HepG2 (cell line): ENCODE results near the gene SLC7A10. TPM values are rescaled to one million over a fixed set of nuclear protein-coding genes. Genes with fewer than 3 reads are reported as not detected.

ENCODE experiments used
- AHDC1 ChIP-seq: sonication (generic); formaldehyde crosslinking; IDR thresholded peaks from 2 replicates; pipeline ENCODE4 v1.5.1; 2020; ENCODE audit warnings: mild to moderate bottlenecking, missing genetic modification reagents, borderline replicate concordance
- ARID3A ChIP-seq: IDR thresholded peaks from 2 replicates; pipeline ENCODE4 v1.6.1; 2012; ENCODE audit warnings: low read depth, low read length, improper control_type of control experiment
- HOMEZ ChIP-seq: IDR thresholded peaks from 2 replicates; pipeline ENCODE4 v1.6.1; 2016; ENCODE audit warnings: low read depth
- JDP2 ChIP-seq: sonication (generic); formaldehyde crosslinking; IDR thresholded peaks from 2 replicates; pipeline ENCODE4 v1.8.1; 2022; ENCODE audit warnings: missing genetic modification reagents, borderline replicate concordance
- MTERF4 ChIP-seq: sonication (generic); formaldehyde crosslinking; IDR thresholded peaks from 2 replicates; pipeline ENCODE4 v1.8.0; 2023; ENCODE audit warnings: mild to moderate bottlenecking, missing genetic modification reagents
- NBN ChIP-seq: fragments of 450-650 bp; conservative IDR thresholded peaks from 2 replicates; pipeline ENCODE4 v1.6.1; 2017
- ZBTB46 ChIP-seq: sonication (generic); formaldehyde crosslinking; IDR thresholded peaks from 2 replicates; pipeline ENCODE4 v1.4.0; 2020; ENCODE audit warnings: mild to moderate bottlenecking, missing genetic modification reagents, borderline replicate concordance
- ZFP37 ChIP-seq: sonication (generic); formaldehyde crosslinking; IDR thresholded peaks from 2 replicates; pipeline ENCODE4 v1.4.0; 2020; ENCODE audit warnings: missing genetic modification reagents, borderline replicate concordance
- ZMYM3 ChIP-seq: sonication (generic); formaldehyde crosslinking; IDR thresholded peaks from 2 replicates; pipeline ENCODE4 v1.5.1; 2020; ENCODE audit warnings: mild to moderate bottlenecking, missing genetic modification reagents
- ZSCAN12 ChIP-seq: sonication (generic); formaldehyde crosslinking; IDR thresholded peaks from 2 replicates; pipeline ENCODE4 v1.9.0; 2021; ENCODE audit warnings: mild to moderate bottlenecking, missing genetic modification reagents
- ZSCAN25 ChIP-seq: sonication (generic); formaldehyde crosslinking; IDR thresholded peaks from 2 replicates; pipeline ENCODE4 v1.8.0; 2022; ENCODE audit warnings: mild to moderate bottlenecking, missing genetic modification reagents
- polyA plus RNA-seq, 8 experiments: library from polyadenylated mRNA; depleted of rRNA in 3 of 8; stranded (reverse) in 7 of 8; unstranded in 1 of 8; fragments of >200 nt; fragmentation: Illumina TruSeq in 4 of 8; extraction: Trizol in 4 of 8; gene quantifications; 2 replicates each; pipeline versions ENCODE4 v1.2.1 to v1.2.3, GENCODE V29; 2011 to 2016; ENCODE audit warnings: low read depth in 4 of 8, missing spikeins in 1 of 8, mixed read lengths in 1 of 8; ENCODE audit not compliant: insufficient read depth in 1 of 8
- total RNA-seq, 5 experiments: library from RNA; depleted of rRNA; stranded (reverse); fragments of >200 nt; fragmentation: Illumina TruSeq; extraction: Trizol; gene quantifications; 2 replicates each; pipeline ENCODE4 v1.2.3, GENCODE V29; 2016; ENCODE audit warnings: low read depth in 1 of 5

Gene SLC7A10
- total and polyA plus RNA-seq, 2 of the 13 experiments (the other 11 are each of a cell fraction or from before 2014, with no cell fraction given): 1.1 to 2.2 TPM

- no peak for TF ChIP-seq ZBTB46
- TF ChIP-seq ZFP37 (CRISPR knock-in tag): no peak
- no peak for TF ChIP-seq ZMYM3
- TF ChIP-seq HOMEZ (CRISPR knock-in tag): no peak
- no peak for TF ChIP-seq ZSCAN12 (CRISPR knock-in tag)
- TF ChIP-seq ARID3A: no peak
- no peak for TF ChIP-seq ZSCAN25 (CRISPR knock-in tag)
- no peak for TF ChIP-seq JDP2
- TF ChIP-seq AHDC1: no peak
- no peak for TF ChIP-seq MTERF4 (CRISPR knock-in tag)
- TF ChIP-seq NBN: no peak
Measured at GRCh38 chr19:33177417-33177979, 48.2 kb downstream of the SLC7A10 start (continued).
